Body of pancreas (tissue), 4 donors: Measurements from ENCODE around the gene VKORC1L1.

ENCODE experiments used
- POLR2A ChIP-seq, 3 donors: fragments of 450-650 bp; IDR thresholded peaks; one replicate each; pipeline ENCODE4 v1.6.1; 2016; ENCODE audit warnings: antibody characterized with exemption in 3 of 3, mild to moderate bottlenecking in 2 of 3
- TF ChIP-seq, protein P1 (sequence below), 7 experiments: fragments of 450-650 bp in 4 of 7; fragments of 200-600 bp in 3 of 7; sonication (generic) in 3 of 7; IDR thresholded peaks; one replicate each; pipeline ENCODE4 v1.5.1; 2016 to 2019; ENCODE audit warnings: antibody characterized with exemption in 7 of 7

DNA sequence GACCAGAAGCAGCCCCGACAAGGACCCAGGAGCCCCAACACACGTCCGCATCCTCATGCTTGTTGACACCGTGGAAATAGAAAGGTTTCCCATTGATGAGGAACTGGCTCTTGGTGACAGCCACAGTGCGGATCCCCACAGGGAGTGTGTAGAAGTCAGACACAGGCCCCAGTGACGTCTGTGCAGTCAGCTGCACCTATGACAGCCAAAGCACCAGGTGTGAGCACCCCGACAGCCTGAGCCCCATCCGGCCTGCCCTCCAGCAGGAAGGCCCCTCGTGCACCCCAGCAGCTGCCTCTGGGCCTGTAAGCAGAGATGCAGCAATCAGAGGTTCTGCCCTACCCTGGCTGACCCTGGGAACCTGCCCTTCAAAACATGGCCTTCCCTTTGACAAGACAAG lies 102.0 kb downstream of the VKORC1L1 start:
- TF ChIP-seq POLR2A (IDR thresholded peaks at IDR 0.05) = no peak
- TF ChIP-seq, protein P1, sequence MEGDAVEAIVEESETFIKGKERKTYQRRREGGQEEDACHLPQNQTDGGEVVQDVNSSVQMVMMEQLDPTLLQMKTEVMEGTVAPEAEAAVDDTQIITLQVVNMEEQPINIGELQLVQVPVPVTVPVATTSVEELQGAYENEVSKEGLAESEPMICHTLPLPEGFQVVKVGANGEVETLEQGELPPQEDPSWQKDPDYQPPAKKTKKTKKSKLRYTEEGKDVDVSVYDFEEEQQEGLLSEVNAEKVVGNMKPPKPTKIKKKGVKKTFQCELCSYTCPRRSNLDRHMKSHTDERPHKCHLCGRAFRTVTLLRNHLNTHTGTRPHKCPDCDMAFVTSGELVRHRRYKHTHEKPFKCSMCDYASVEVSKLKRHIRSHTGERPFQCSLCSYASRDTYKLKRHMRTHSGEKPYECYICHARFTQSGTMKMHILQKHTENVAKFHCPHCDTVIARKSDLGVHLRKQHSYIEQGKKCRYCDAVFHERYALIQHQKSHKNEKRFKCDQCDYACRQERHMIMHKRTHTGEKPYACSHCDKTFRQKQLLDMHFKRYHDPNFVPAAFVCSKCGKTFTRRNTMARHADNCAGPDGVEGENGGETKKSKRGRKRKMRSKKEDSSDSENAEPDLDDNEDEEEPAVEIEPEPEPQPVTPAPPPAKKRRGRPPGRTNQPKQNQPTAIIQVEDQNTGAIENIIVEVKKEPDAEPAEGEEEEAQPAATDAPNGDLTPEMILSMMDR (IDR thresholded peaks at IDR 0.05) = no peak
